Left renal cortex interstitium (tissue), 4 donors: ENCODE measurements around the gene PDZRN3. TPM values are rescaled to one million over a fixed set of nuclear protein-coding genes. Genes with fewer than 3 reads are reported as not detected.

Experiments
- DNase-seq, 4 donors: peaks; one replicate each; pipeline ENCODE4 v3.0.0-alpha.2; 2013; ENCODE audit warnings: low read depth in 4 of 4, low spot score in 2 of 4, missing footprints in 1 of 4
- polyA plus RNA-seq, 4 donors: library from polyadenylated mRNA; unstranded; fragments of 120-200 nt; gene quantifications; one replicate each; pipeline ENCODE4 v1.2.1, GENCODE V29; 2013; ENCODE audit not compliant: insufficient read length in 4 of 4

The PDZRN3 gene
- polyA plus RNA-seq, 4 donors, result 35.6 to 48.7 (median 41.5) TPM

DNA sequence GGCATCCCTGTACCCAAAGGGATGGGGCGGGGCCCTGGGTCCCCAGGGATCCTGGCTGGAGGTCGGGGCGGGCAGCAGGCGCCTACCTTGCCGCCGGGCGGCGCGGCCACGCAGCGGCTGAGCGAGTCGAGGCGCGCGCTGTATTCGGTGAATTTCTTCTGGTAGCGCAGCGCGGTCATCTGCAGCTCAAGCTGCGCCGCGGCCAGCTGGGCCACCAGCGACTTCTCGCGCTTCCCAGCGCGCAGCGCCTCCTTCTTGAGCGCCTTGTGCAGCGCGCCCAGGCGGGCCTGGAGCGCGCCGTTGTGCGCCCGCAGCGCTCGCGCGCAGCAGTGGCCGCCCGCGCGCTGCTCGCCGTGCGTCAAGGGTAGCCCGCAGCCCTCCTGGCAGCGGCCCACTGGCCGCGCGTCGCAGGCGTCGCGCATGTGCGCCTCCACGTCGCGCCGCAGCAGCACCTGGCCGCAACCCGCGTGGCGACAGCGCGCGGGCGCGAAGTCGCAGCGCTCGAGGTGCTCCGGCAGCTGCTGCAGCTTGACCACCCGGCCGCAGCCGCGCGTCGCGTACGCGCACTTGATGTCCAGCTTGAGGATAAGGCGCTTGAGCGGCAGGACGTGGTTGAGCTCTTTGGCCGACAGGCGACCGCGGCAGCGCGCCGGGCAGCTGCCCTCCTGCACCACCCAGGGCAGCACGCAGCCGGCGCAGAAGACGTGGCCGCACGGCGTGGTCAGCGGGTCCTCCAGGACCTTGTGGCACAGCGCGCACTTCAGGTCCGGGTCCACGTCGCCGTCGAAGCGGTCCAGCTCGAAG lies 522 bp downstream of the PDZRN3 start:
- peak in 1 of 4 donors; percentile 47 for DNase-seq

DNA sequence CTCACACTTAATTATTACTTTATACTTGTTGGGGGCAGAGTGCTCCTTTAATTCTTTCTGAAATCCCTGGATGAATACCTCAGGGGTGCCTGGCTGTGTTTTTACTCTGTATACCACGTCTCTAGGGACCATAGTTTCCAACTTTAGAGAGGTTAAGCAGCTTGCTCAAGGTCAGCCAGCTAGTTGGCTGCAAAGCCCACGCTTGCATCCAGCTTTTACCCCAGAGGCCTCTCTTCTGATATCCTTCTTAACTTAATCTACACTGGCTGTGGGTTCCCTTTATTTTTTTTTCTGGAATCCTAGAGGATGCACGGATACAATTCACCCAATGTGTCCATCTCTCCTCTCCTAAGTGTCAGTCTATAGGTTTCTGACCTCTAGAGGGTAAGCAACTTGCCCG lies 1.4 kb downstream of the PDZRN3 start:
- no peak for DNase-seq

DNA sequence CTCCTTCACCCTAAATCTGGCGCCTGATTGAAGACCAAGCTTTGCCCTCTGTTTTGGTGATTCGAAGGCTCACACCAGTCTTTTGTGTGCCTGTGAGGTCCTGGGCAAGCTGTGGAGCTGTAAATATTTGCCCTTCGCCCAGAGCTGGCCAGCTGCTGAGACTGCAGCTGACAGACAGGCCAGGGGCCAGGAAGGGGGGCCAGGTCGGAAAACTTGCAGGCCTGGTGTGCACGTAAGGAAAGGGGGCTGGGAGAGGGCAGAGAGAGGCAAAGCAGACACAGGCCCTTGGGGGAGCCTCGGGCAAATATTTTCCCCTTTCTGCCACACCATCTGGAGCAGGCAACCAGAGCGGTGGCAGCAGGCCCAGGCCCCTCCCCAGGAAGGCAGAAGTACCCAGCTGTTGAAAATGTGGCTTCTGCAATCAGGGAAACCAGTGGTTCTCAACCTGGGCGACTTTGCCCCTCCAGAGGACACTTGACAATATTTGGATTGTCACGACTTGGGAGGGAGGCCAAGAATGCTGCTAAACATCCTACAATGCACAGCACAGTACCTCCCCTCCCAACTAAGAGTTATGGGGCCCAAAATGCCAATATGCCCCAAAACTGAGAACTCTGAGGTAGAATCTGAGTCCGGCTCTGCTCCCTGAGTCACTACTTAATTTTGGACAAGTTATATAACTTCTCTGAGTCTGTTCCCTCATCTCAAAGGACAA lies 2.5 kb downstream of the PDZRN3 start:
- no peak for DNase-seq

GRCh38 chr3:73621388-73621787 lies 3.4 kb downstream of the PDZRN3 start:
- DNase-seq, result no peak

- no peak for DNase-seq
Measured at GRCh38 chr3:73618461-73618860, 6.3 kb downstream of the PDZRN3 start.

DNA sequence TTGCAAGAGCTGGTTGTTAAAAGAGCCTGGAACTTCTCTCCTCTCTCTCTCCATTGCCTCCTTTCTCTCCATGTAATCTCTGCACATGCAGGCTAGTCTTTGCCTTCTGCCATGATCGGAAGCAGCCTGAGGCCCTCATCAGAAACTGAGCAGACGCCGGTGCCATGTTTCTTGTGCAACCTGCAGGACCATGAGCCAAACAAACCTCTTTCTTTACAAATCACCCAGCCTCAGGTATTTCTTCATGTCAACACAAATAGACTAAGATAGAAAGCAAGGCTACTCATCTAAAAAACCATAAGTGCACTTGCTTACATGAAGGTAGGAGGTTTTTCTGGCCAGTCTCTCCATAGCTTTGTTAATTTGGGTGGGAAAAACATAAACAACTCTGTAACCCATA lies 8.7 kb downstream of the PDZRN3 start:
- DNase-seq, result no peak

DNA sequence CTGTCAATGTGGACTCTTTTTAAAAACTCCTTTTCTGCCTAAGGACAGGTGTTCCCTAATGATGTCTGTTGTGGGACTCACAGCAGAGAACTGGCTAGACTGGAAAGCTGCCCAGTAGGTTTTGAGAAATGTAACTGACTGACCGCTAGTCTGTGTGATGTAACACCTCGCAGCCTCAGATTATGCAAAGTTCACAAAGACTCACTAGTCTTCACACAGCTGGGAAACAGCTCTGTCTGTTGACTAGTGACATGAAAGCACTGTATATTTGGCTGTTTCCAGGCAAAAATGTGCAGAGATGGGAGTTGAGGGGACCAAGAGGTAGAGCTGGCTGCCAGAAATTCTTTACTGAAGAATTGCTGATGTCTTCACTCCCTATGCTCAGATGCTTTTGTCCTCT lies 10.3 kb downstream of the PDZRN3 start:
- no peak for DNase-seq

- DNase-seq, result no peak
Measured at GRCh38 chr3:73611176-73611575, 13.6 kb downstream of the PDZRN3 start.

DNA sequence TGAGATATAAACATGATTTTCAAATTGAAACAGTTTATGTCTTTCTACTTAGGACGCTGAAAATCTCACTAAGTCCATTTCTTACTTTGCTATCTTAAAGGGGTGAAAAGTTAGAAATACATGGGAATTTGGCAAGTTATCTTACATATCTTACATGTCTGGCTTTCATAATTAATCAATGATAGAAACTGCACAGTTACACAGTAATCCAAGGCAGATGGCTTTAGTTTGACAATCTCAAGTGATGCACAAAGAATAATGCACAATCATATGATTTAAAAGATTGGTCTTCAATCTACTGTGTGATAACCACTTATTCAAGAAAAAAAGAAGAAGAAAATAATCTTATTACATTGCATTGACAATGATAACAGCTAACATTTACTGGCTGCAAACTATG lies 14.2 kb downstream of the PDZRN3 start:
- DNase-seq, result no peak

DNA sequence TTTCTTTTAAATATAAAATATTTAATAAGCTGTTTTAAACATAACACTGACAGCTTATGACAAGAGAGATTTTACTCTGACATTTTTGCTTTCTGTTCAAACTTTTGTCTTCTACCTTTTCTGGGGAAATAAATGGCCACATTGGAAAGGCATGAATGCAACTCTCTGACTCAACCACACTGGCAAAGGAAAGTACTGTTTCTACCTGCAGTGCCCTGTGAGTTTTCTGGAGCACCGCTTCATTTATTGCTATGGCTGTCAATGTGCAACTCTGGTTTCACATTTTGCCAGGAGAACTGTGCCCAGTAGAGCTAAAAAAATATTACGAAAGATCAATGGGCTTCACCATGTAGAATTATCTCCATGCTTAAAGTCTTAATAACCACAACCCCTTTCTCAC lies 15.1 kb downstream of the PDZRN3 start:
- no peak for DNase-seq

DNA sequence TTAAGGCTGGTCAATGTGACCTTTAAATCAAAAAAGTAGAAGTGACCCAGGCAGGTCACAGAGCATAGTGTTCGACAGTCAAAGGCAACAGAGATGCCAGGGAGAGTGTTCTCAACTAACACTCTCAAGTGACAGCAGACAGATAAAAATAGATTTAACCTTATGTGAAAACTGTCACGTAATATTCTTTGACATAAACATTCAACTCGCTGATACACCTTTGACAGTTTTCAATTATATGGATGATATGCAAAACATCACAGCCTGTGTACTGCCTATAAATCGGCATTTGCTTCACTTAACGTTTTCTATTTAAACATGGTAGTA lies 15.5 kb downstream of the PDZRN3 start:
- no peak for DNase-seq

DNA sequence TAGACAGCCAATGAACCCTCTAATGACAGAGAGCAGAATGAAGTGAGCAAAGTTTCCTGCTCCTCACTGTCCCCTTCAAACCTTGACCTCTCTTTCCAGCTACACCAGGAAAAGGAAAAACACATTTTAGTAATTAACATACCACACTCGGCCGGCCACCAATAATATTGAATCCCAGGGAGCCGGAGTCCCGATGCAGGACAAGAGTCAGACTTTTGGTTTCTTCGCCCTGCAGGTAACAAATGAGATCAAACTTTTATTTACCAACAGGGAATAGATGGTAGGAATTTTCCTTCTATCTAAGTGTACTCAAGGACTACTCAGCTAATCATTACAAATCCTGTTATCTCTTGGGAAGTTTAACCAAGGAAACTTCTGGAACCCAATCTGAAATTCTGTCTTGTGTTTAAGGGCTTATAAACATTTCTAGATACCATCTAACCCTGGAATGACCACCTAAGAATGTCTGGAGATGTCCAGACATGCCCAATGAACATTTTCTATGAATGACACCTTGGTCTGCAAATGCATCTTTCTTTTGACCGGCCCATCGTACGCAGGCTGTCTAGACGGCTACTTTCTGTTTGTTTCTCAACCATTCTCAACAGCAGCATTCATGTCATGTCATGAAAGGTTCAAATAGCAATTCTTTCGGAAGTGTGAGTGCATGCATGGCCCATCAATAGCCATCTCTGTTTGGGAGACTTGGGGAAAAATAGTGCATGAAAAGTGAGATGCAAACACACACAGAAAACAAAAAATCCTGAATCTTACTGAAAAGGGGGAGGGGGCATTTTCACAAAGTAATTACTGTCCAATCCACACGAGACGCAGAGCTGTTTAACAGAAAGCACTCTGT lies 16.1 kb downstream of the PDZRN3 start:
- DNase-seq, result no peak

DNA sequence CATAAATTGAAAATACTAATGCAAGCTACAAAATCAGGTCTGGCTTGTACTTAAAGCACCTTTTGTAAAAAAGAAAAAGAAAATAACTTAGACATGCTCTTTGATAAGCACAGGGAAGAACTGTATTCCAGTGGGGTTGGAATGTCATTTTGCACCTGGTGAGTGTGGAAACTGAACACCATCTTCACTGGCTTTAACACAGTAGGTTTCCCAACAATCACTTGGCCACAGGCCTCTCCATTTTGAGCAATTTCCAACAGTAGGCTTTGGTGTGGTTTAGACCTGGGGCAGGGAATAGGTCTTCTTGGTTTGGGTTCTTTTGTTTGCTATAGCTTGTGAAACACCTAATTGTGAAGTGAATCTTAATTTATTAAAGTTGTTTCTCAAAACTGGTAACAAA lies 18.9 kb downstream of the PDZRN3 start:
- no peak for DNase-seq

GRCh38 chr3:73605412-73605811 lies 19.3 kb downstream of the PDZRN3 start:
- DNase-seq, result no peak

- no peak for DNase-seq
Measured at GRCh38 chr3:73604451-73604850, 20.3 kb downstream of the PDZRN3 start.

GRCh38 chr3:73603762-73604171 lies 21.0 kb downstream of the PDZRN3 start:
- no peak for DNase-seq

GRCh38 chr3:73602170-73602569 lies 22.6 kb downstream of the PDZRN3 start:
- no peak for DNase-seq

DNA sequence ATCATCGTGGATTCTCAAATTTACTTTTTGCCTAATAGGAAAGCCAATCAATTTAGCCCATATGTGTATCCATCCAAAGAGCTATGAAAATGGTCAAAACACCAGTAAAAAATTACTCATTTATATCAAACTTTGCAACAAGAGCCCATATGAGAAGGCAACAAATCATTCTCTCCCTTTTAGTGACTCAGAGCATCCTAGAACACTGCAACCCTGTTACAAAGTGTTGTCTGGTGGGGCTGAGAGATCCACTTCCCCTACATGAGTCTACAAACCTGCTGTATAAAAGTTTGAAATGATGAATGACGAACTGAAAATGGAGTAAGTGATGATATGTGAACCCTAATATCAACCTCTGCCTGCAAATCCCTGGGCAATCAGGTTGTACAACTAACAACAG lies 23.3 kb downstream of the PDZRN3 start:
- DNase-seq, result no peak

GRCh38 chr3:73601011-73601410 lies 23.7 kb downstream of the PDZRN3 start:
- no peak for DNase-seq

DNA sequence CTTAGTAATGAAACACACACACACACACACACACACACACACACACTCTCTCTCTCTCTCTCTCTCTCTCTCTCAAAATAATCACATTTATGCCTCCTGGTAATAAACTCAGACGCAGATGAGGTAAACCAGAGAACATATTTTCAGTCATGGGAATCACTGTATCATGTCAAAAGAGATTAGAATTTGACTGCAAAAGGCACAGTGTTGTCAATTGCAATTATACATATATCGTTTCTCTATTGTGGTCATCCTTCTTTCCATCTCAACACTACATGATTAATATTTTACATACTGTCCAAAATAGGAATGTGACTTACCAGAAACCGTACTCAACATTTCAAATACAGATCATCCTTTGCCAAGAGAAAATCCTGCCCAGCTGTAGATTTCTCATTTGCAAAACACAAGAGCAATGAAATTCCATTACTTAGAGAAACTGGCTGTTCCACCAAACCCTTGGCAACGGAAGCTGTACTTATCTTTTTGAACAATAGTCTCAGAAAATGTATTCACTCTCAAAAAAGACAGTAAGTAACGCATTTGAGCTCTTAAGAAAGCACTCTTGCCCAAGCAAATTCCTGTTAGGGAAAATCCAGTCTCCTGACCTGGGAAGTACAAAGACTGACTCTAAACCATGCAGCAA lies 24.3 kb downstream of the PDZRN3 start:
- no peak for DNase-seq

- no peak for DNase-seq
Measured at GRCh38 chr3:73599605-73600004, 25.1 kb downstream of the PDZRN3 start.
